KMS-11 (cell line): ENCODE data around the gene JAKMIP3.

ENCODE experiments used
- H2AFZ ChIP-seq: fragments of 200-600 bp; sonication (generic); 2 replicates; pipeline ENCODE4 v1.6.1; 2016; ENCODE audit warnings: antibody characterized with exemption, mixed run types, low read depth
- H3K27ac ChIP-seq: fragments of 200-600 bp; sonication (generic); 2 replicates; pipeline ENCODE4 v1.6.1; 2016; ENCODE audit warnings: mild to moderate bottlenecking, mixed run types
- H3K27me3 ChIP-seq: fragments of 200-600 bp; sonication (generic); 2 replicates; pipeline ENCODE4 v1.6.1; 2017; ENCODE audit warnings: mild to moderate bottlenecking, low read depth, mixed run types, moderate library complexity; ENCODE audit not compliant: insufficient read depth
- H3K36me3 ChIP-seq: fragments of 200-600 bp; sonication (generic); 2 replicates; pipeline ENCODE4 v1.6.1; 2017; ENCODE audit warnings: mild to moderate bottlenecking, mixed run types; ENCODE audit not compliant: insufficient read depth
- H3K4me1 ChIP-seq: fragments of 200-600 bp; sonication (generic); 2 replicates; pipeline ENCODE4 v1.6.1; 2016; ENCODE audit warnings: mild to moderate bottlenecking, low read depth, mixed run types; ENCODE audit not compliant: poor library complexity, severe bottlenecking
- H3K4me2 ChIP-seq: fragments of 200-600 bp; sonication (generic); 2 replicates; pipeline ENCODE4 v1.7.0; 2016; ENCODE audit warnings: mild to moderate bottlenecking, mixed run types
- H3K4me3 ChIP-seq: fragments of 200-600 bp; sonication (generic); IDR thresholded peaks from 2 replicates; pipeline ENCODE4 v1.6.1; 2017; ENCODE audit warnings: low read depth, low read length, mixed read lengths; ENCODE audit not compliant: insufficient read depth
- H3K79me2 ChIP-seq: fragments of 200-600 bp; sonication (generic); 2 replicates; pipeline ENCODE4 v1.6.1; 2016; ENCODE audit warnings: low read depth, mixed run types; ENCODE audit not compliant: insufficient read depth
- H3K9ac ChIP-seq: fragments of 200-600 bp; sonication (generic); 2 replicates; pipeline ENCODE4 v1.6.1; 2016; ENCODE audit warnings: mild to moderate bottlenecking, mixed run types
- H4K20me1 ChIP-seq: fragments of 200-600 bp; sonication (generic); 2 replicates; pipeline ENCODE4 v1.6.1; 2016; ENCODE audit warnings: mild to moderate bottlenecking, mixed run types; ENCODE audit not compliant: insufficient read depth
- CTCF ChIP-seq: fragments of 200-600 bp; sonication (generic); conservative IDR thresholded peaks from 2 replicates; pipeline ENCODE4 v1.6.1; 2017; ENCODE audit warnings: low read depth, mild to moderate bottlenecking, antibody characterized with exemption, low read length, moderate library complexity, mixed read lengths

Gene JAKMIP3

DNA sequence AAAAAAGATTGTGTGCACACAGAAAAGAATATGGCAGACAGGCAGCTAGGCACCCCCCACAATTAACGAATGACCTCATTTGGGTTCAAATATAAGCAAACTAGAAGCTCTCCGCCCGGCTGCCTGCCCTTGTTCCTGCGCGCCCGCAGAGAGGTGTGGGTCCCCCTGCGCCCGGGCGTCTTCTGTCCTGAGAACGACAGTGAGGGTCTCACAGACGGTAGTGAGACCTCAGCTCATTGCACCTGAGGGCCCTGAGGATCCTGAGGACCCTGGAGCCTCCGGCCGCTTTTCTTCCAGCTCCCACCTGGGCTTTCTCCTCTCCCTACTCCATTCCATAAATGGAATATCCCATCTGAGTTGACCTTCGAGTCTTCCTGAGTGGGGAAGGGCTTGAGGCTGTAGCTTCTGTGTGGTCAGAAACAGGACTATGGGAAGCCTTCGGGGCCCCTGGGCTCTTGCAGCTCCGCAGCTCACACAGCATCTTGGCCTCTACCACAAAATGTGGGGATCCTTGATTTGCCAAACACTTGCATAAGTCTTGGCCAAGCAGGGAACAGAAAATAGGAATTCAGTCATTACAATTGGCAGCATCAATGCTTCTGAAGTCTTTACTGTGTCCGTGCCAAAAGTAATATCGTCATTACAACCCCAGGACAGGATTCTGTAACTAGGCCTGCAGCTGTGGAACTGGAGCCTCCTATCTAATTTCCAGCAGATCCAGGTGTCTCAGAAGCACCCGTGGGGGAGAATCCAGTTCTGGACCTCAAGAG, 43.8 kb downstream of the JAKMIP3 start:
- H3K4me3 ChIP-seq = no peak overlapping the region

DNA sequence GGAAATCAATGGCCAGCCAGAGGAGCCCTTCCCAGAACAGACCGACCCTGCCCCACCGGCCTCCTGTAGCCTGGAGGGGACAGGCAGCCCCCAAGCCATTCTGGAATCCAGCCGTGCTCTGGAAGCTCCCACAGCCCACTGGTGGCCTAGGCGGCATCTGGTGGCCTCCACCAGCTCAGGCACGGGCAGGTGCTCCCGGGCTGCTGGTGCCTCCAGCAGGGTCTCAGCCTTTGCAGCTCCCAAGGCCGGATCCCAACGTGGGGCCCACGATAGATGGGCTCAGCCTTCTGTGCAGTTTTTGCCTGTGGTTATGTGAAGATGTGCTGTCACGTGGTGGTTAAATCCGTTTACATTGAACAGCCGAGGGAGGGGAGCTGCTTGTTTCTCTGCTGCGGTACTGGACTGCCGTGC, 44.4 kb downstream of the JAKMIP3 start:
- Histone ChIP-seq H4K20me1 (no peaks in the 10 kb centered on the region), H3K4me1 (no peaks in the 10 kb centered on the region), H3K27ac (no peak overlapping the region), H3K4me2 (no peak overlapping the region), H3K4me3 (no peak overlapping the region), H3K9ac (no peak overlapping the region), H3K36me3 (no peaks in the 10 kb centered on the region), H3K79me2 (no peaks in the 10 kb centered on the region), H2AFZ (no peak overlapping the region), H3K27me3 (peaks cover 9% of the 10 kb centered on the region; the same call in 1 of the 2 replicates)
- TF ChIP-seq CTCF = no peak

More for the DNA sequence above, 43.8 kb downstream of the JAKMIP3 start:
- no peak overlapping the region for H3K4me2 ChIP-seq
- TF ChIP-seq CTCF = no peak
- no peaks in the 10 kb centered on the region for H4K20me1 ChIP-seq
- peaks cover 9% of the 10 kb centered on the region; the same call in 1 of the 2 replicates for H3K27me3 ChIP-seq
- no peak overlapping the region for H2AFZ ChIP-seq
- no peak overlapping the region for H3K27ac ChIP-seq
- H3K79me2 ChIP-seq = no peaks in the 10 kb centered on the region
- H3K36me3 ChIP-seq = no peaks in the 10 kb centered on the region
- H3K9ac ChIP-seq = no peak overlapping the region
- H3K4me1 ChIP-seq = no peaks in the 10 kb centered on the region

GRCh38 chr10:132110713-132111112, 45.0 kb downstream of the JAKMIP3 start:
- Histone ChIP-seq H3K4me3 (no peak overlapping the region), H3K27me3 (peaks cover 9% of the 10 kb centered on the region; the same call in 1 of the 2 replicates), H2AFZ (no peak overlapping the region), H3K36me3 (no peaks in the 10 kb centered on the region), H4K20me1 (no peaks in the 10 kb centered on the region), H3K4me2 (no peak overlapping the region), H3K27ac (no peak overlapping the region), H3K79me2 (no peaks in the 10 kb centered on the region), H3K4me1 (no peaks in the 10 kb centered on the region), H3K9ac (no peak overlapping the region)
- TF ChIP-seq CTCF = no peak

DNA sequence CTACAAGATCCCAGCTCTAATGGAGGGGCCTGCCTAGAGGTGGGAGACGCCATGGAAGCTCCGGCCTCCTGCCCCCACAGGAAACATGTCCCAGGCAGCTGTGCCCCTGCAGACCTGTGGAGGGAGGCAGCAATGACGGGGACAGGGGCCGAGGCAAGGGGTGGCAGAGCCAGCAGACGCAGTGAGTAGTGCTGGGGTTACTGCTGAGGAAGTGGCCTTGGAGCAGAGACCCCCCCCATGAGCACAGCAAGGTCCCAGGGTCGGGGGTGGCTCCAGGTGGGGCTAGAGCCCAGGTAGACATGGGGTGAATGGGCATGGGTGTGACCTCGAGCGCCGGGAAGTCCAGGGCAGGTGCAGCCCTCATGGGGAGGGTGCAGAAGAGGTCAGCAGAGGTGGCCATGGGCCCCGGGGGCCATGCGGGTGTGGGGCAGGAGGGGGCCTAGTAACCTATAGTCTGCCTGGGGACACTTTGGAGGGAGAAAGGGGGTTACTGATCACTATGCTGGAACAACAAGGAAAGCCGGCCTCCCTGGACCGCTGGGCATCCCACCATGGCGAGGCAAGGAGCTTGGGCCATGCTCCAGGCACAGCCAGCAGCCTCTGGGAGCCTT, 45.5 kb downstream of the JAKMIP3 start:
- Histone ChIP-seq H2AFZ (no peak overlapping the region), H3K4me3 (no peak overlapping the region), H4K20me1 (no peaks in the 10 kb centered on the region), H3K27ac (no peak overlapping the region), H3K4me1 (no peaks in the 10 kb centered on the region), H3K79me2 (no peaks in the 10 kb centered on the region), H3K27me3 (peaks cover 9% of the 10 kb centered on the region; the same call in 1 of the 2 replicates), H3K9ac (no peak overlapping the region), H3K36me3 (no peaks in the 10 kb centered on the region), H3K4me2 (no peak overlapping the region)
- no peak for TF ChIP-seq CTCF
